ENCODE data around the gene RMC1.
"Not testable (repeated sequence)": the region's sequence is repeated elsewhere in the genome, so short reads cannot be mapped to it uniquely, and the experiment has no call there.

Gene RMC1

GRCh38 chr18:23552505-23552904, 49.2 kb downstream of the RMC1 start:
- H3K36me3 ChIP-seq (ENCODE audit: insufficient read depth, low read length), result peaks cover 7% of the 10 kb centered on the region; the same call in 1 of the 2 replicates
- H3K9ac ChIP-seq (ENCODE audit: insufficient read length), result no peak overlapping the region
- TF ChIP-seq FOXP2 (optimal IDR thresholded peaks at IDR 0.05; ENCODE audit: control extremely low read depth, extremely low read length, insufficient read depth), result no peak
- no peak for TF ChIP-seq POLR2AphosphoS5 (IDR thresholded peaks at IDR 0.05; ENCODE audit: borderline replicate concordance, low read depth, low read length)
- TF ChIP-seq EZH2 (IDR thresholded peaks at IDR 0.05), result no peak
- no peak overlapping the region for H3K27ac ChIP-seq
- H3K4me3 ChIP-seq, result no peak overlapping the region
- DNase-seq (ENCODE audit: low read depth, low spot score), result no peak
- H3K9me3 ChIP-seq (ENCODE audit: low read depth, low read length), result no peaks in the 10 kb centered on the region

- TF ChIP-seq EZH2 (IDR thresholded peaks at IDR 0.05), result no peak
- no peak for TF ChIP-seq POLR2AphosphoS5 (IDR thresholded peaks at IDR 0.05; ENCODE audit: borderline replicate concordance, low read depth, low read length)
- no peak for TF ChIP-seq FOXP2 (optimal IDR thresholded peaks at IDR 0.05; ENCODE audit: control extremely low read depth, extremely low read length, insufficient read depth)
- no peak for DNase-seq (ENCODE audit: low read depth, low spot score)
These were observed 50.6 kb downstream of the RMC1 start for GRCh38 chr18:23553887-23554286.

DNA sequence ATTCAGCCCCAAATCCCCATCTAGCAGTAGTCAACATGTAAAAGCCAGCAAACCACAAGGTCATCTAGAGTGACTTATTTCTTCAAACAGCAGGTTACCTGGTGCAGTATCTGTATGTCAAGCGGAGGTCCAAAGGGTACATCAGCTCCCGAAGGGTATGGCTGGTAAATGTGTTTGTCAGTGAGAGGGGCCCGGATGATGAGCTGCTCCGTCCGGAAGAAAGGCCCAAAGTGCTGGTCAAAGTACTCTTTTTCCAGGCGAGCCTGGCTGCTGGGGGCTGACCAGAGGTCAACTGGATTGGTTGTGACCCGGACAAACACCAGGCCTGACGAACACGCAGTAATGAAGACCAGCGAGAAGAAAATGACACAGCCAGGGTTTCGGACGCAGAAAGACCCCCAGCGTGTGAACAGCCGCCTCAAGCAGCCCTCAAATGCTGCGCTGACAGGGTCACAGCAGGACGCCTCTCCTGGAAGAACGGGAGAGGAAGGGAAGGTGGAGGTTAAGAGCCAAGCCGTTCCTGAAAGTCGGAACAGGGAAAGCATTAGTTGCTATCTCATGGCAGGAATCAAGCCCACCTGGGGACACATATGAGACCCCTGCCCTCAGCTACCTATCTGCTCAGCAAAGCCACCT, 53.0 kb downstream of the RMC1 start:
- no peak overlapping the region for H3K9ac ChIP-seq (ENCODE audit: insufficient read length)

More at GRCh38 chr18:23553887-23554286, 50.6 kb downstream of the RMC1 start:
- no peaks in the 10 kb centered on the region for H3K9me3 ChIP-seq (ENCODE audit: low read depth, low read length)
- H3K27ac ChIP-seq, result no peak overlapping the region
- H3K9ac ChIP-seq (ENCODE audit: insufficient read length), result no peak overlapping the region
- peaks cover 7% of the 10 kb centered on the region; the same call in 1 of the 2 replicates for H3K36me3 ChIP-seq (ENCODE audit: insufficient read depth, low read length)
- no peak overlapping the region for H3K4me3 ChIP-seq

GRCh38 chr18:23557511-23557910, 54.2 kb downstream of the RMC1 start:
- not testable (repeated sequence) for H3K9ac ChIP-seq (ENCODE audit: insufficient read length); DNase-seq (ENCODE audit: low read depth, low spot score); H3K27ac ChIP-seq; H3K9me3 ChIP-seq (ENCODE audit: low read depth, low read length); H3K4me3 ChIP-seq
- H3K36me3 ChIP-seq (ENCODE audit: insufficient read depth, low read length), result peaks cover 17% of the 10 kb centered on the region

More for the DNA sequence above, 53.0 kb downstream of the RMC1 start:
- no peak for DNase-seq (ENCODE audit: low read depth, low spot score)
- TF ChIP-seq FOXP2 (optimal IDR thresholded peaks at IDR 0.05; ENCODE audit: control extremely low read depth, extremely low read length, insufficient read depth), result no peak
- no peak overlapping the region for H3K27ac ChIP-seq
- H3K4me3 ChIP-seq, result no peak overlapping the region
- peaks cover 16% of the 10 kb centered on the region for H3K36me3 ChIP-seq (ENCODE audit: insufficient read depth, low read length)
- H3K9me3 ChIP-seq (ENCODE audit: low read depth, low read length), result no peaks in the 10 kb centered on the region

DNA sequence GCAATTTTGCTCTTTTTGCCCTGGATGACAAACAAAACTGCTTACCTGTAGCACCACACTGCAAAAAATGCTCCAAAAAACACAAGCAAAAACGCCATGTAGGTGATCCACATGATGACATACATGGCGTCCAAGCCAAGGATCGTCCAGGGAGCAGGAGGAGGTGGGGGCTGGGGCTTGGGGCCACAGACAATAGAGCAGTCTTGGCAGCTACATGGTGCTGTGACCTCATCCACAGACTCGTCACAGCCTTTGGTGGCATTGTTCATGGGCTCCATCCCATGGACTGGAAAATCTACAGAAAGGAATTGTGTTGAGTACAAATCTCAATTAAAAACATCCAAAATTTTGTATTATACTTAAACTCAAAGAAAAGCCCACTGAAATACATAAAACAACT, 56.9 kb downstream of the RMC1 start:
- DNase-seq (ENCODE audit: low read depth, low spot score), result no peak

DNA sequence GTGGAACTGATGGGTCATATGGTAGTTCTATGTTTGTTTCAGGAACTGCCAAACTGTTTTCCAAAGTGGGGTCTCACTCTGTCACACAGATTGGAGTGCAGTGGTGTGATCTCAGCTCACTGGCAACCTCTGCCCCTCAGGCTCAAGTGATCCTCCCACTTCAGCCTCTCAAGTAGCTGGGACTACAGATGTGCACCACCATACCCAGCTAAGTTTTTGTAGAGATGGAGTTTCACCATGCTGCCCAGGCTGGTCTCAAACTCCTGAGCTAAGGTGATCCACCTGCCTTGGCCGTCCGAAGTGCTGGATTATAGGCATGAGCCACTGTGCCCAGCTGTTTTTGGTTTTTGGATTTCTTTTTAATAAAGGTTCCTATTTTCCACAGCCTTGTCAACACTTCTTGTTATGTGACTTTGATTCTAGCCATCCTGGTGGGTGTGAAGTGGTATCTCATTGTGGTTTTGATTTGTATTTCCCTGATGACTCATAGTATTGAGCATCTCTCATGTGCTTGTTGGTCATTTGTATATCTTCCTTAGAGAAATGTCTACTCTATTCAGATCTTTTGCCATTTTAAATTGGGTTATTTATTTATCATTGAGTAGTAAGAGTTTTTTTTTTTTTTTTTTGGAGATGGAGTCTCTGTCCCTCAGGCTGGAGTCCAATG, 60.2 kb downstream of the RMC1 start:
- TF ChIP-seq FOXP2 (optimal IDR thresholded peaks at IDR 0.05; ENCODE audit: control extremely low read depth, extremely low read length, insufficient read depth), result no peak
- TF ChIP-seq EZH2 (IDR thresholded peaks at IDR 0.05), result no peak
- no peak for TF ChIP-seq POLR2AphosphoS5 (IDR thresholded peaks at IDR 0.05; ENCODE audit: borderline replicate concordance, low read depth, low read length)
- no peak for DNase-seq (ENCODE audit: low read depth, low spot score)
- H3K36me3 ChIP-seq (ENCODE audit: insufficient read depth, low read length), result peaks cover 28% of the 10 kb centered on the region
- no peak overlapping the region for H3K4me3 ChIP-seq
- H3K9ac ChIP-seq (ENCODE audit: insufficient read length), result no peak overlapping the region
- H3K9me3 ChIP-seq (ENCODE audit: low read depth, low read length), result no peaks in the 10 kb centered on the region
- H3K27ac ChIP-seq, result no peak overlapping the region

More for the DNA sequence above, 56.9 kb downstream of the RMC1 start:
- H3K9me3 ChIP-seq (ENCODE audit: low read depth, low read length), result no peaks in the 10 kb centered on the region
- H3K9ac ChIP-seq (ENCODE audit: insufficient read length), result no peak overlapping the region
- H3K27ac ChIP-seq, result no peak overlapping the region
- no peak for TF ChIP-seq FOXP2 (optimal IDR thresholded peaks at IDR 0.05; ENCODE audit: control extremely low read depth, extremely low read length, insufficient read depth)
- TF ChIP-seq POLR2AphosphoS5 (IDR thresholded peaks at IDR 0.05; ENCODE audit: borderline replicate concordance, low read depth, low read length), result no peak
- no peak for TF ChIP-seq EZH2 (IDR thresholded peaks at IDR 0.05)
- H3K36me3 ChIP-seq (ENCODE audit: insufficient read depth, low read length), result peaks cover 9% of the 10 kb centered on the region
- H3K4me3 ChIP-seq, result no peak overlapping the region

DNA sequence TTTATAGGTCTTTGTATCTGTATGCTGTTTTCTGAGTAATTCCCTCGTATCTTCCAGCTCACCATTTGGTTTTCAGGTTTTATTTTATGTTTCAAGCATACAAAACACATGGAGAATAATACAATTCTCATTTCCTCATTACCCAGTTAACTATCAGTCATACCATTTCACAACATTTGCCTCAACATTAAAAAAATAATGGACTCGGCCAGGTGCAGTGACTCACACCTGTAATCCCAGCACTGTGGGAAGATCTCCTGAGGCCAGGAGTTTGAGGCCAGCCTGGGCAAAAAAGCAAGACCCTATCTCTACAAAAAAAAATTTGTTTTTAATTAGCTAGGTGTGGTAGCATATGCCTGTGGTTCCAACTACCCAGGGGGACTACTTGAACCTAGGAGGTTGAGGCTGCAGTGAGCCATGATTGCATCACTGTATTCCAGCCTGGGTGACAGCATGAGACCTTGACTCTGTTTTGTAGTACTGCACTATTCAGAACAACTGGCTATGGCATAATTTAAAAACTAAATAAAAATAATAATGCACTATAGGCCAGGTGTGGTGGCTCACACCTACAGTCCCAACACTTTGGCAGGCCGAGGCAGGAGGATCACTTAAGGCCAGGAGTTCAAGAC, 62.7 kb downstream of the RMC1 start:
- Histone ChIP-seq H3K36me3 (ENCODE audit: insufficient read depth, low read length) (peaks cover 23% of the 10 kb centered on the region), H3K9me3 (ENCODE audit: low read depth, low read length) (no peaks in the 10 kb centered on the region), H3K4me3 (no peak overlapping the region), H3K9ac (ENCODE audit: insufficient read length) (no peak overlapping the region), H3K27ac (no peak overlapping the region)
- no peak for TF ChIP-seq EZH2 (IDR thresholded peaks at IDR 0.05)
- no peak for TF ChIP-seq FOXP2 (optimal IDR thresholded peaks at IDR 0.05; ENCODE audit: control extremely low read depth, extremely low read length, insufficient read depth)
- no peak for TF ChIP-seq POLR2AphosphoS5 (IDR thresholded peaks at IDR 0.05; ENCODE audit: borderline replicate concordance, low read depth, low read length)
- DNase-seq (ENCODE audit: low read depth, low spot score), result no peak

DNA sequence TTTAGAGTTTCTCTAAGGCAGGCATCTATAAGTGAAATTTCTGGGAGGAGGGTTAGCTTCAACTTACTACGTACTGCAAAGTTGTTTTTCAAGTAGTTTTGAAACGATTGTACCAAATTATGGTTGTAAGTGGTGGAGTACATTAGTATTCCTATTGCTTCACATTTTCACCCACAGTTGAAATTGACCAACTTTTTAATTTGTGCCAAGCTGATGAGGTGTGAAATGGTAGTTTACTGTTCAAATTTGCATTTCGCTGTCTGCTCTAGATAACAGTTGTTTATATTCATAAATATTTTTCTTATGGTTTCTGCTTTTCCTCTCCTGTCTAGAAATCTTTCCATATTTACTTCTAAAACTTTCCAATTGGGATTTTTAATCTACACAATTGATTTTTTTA, 64.4 kb downstream of the RMC1 start:
- no peak for TF ChIP-seq POLR2AphosphoS5 (IDR thresholded peaks at IDR 0.05; ENCODE audit: borderline replicate concordance, low read depth, low read length)
- TF ChIP-seq EZH2 (IDR thresholded peaks at IDR 0.05), result no peak
- TF ChIP-seq FOXP2 (optimal IDR thresholded peaks at IDR 0.05; ENCODE audit: control extremely low read depth, extremely low read length, insufficient read depth), result no peak
- Histone ChIP-seq H3K36me3 (ENCODE audit: insufficient read depth, low read length) (peaks cover 20% of the 10 kb centered on the region), H3K9me3 (ENCODE audit: low read depth, low read length) (no peaks in the 10 kb centered on the region), H3K4me3 (no peak overlapping the region), H3K27ac (no peak overlapping the region), H3K9ac (ENCODE audit: insufficient read length) (no peak overlapping the region)
- DNase-seq (ENCODE audit: low read depth, low spot score), result no peak

Measured in SK-N-MC (cell line).